Measurements from ENCODE around the gene ZNF92. TPM values are rescaled to one million over a fixed set of nuclear protein-coding genes. Genes with fewer than 3 reads are reported as not detected.

The ZNF92 gene
- total RNA-seq, 4 donors from 2014 or later: 3.6 to 10.6 (median 6.1) TPM

- TF ChIP-seq, protein P1, sequence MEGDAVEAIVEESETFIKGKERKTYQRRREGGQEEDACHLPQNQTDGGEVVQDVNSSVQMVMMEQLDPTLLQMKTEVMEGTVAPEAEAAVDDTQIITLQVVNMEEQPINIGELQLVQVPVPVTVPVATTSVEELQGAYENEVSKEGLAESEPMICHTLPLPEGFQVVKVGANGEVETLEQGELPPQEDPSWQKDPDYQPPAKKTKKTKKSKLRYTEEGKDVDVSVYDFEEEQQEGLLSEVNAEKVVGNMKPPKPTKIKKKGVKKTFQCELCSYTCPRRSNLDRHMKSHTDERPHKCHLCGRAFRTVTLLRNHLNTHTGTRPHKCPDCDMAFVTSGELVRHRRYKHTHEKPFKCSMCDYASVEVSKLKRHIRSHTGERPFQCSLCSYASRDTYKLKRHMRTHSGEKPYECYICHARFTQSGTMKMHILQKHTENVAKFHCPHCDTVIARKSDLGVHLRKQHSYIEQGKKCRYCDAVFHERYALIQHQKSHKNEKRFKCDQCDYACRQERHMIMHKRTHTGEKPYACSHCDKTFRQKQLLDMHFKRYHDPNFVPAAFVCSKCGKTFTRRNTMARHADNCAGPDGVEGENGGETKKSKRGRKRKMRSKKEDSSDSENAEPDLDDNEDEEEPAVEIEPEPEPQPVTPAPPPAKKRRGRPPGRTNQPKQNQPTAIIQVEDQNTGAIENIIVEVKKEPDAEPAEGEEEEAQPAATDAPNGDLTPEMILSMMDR (IDR thresholded peaks at IDR 0.05; ENCODE audit: low read depth): no peak
Observed at GRCh38 chr7:65371468-65371867, 2.2 kb upstream of the ZNF92 start.

GRCh38 chr7:65379318-65379717 lies 5.7 kb downstream of the ZNF92 start:
- TF ChIP-seq, protein P1 (IDR thresholded peaks at IDR 0.05; ENCODE audit: low read depth): no peak

DNA sequence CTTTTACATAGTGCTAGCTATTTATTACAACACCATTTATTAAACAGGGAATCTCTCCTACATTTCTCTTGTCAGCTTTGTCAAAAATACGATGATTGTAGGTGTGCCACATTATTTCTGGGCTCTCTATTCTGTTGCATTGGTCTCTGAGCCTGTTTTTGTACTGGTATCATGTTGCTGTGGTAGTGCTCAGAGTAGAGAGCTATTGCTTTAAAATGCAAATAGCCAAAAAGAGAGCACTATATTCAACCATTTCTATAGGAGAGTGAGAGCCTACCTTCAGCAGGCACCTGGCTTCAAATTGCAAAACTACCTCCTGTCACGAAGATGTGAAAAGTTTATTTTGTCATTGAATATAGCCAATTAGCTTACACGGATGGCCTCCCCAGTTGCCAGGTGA lies 8.1 kb downstream of the ZNF92 start:
- TF ChIP-seq, protein P1 (IDR thresholded peaks at IDR 0.05; ENCODE audit: low read depth): no peak

- TF ChIP-seq, protein P1 (IDR thresholded peaks at IDR 0.05; ENCODE audit: low read depth): no peak
Observed at GRCh38 chr7:65382452-65382851, 8.8 kb downstream of the ZNF92 start.

- TF ChIP-seq, protein P1 (IDR thresholded peaks at IDR 0.05; ENCODE audit: low read depth): no peak
Observed at GRCh38 chr7:65387891-65388290, 14.2 kb downstream of the ZNF92 start.

DNA sequence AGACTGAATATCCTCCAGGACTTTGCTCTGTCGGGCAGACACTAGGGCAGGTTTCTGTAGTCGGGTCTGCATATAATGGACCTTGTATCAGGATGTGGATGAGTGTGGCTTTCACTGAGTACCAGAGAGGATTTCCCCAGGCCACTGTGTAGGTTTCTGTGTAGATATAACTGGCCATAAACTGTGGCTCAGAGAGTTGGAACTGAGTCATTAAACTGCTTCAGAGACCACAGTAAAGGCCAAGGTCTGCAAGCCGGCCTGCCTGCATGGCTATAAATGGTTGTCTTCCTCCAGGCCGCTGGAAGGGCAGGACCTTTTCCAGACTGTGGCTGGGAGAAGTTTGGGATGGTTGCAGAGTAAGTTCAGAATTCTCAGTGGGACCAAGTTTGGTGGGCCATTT lies 16.9 kb downstream of the ZNF92 start:
- TF ChIP-seq, protein P1 (IDR thresholded peaks at IDR 0.05; ENCODE audit: low read depth): no peak

DNA sequence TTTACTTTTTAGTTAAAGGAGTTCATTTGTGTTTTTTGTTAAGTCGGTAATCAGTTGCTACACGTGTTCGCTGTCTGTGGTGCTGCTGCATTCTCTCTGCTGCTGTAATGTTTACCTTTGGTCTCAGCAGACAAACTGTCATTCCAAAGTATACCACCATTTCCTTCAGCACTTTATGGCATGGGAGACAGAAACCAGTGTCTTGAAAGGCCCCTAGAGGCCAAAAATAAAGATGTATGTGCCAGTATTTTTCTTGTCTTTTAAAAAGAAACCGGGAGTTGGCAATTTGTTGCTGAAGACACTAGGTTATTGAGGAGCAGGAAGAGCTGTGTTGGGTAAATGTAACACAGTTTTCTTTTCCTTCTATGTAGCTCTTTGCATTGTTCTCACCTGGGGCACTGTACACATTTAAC lies 24.1 kb downstream of the ZNF92 start:
- TF ChIP-seq, protein P1 (IDR thresholded peaks at IDR 0.05; ENCODE audit: low read depth): no peak

Data from subcutaneous adipose tissue (tissue), 4 donors.